CD4-positive, alpha-beta T cell treated with Interleukin-4 for 4 hours (primary cell): ENCODE results near the gene SH2D7.

ENCODE experiments used
- DNase-seq: peaks from one replicate; pipeline ENCODE4 v3.0.0-alpha.2; 2020

Gene SH2D7

GRCh38 chr15:78061963-78062427 lies 30.4 kb upstream of the SH2D7 start:
- peak; percentile 65 for DNase-seq

DNA sequence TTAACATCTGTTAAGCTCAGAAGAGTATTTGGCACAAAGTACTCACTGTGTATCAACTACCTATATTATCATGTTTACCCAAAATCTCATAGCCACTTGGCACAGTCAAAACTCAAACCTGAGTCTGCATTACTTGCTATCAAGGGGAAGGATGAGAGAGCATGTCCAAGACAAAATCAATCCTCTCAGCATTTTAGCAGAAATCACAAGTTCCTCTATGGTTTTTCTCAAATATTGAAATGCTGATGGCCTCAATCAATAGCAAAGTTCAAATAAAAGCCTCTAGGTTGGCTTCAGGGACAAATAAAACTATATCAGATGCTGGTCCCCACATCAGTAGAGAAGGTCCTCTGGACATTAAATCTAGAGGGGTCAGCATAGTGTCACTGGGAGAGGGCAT lies 29.1 kb upstream of the SH2D7 start:
- DNase-seq, result no peak

- DNase-seq, result no peak
These were observed 28.4 kb upstream of the SH2D7 start for GRCh38 chr15:78063970-78064385.

GRCh38 chr15:78064544-78064943 lies 27.8 kb upstream of the SH2D7 start:
- DNase-seq, result no peak

DNA sequence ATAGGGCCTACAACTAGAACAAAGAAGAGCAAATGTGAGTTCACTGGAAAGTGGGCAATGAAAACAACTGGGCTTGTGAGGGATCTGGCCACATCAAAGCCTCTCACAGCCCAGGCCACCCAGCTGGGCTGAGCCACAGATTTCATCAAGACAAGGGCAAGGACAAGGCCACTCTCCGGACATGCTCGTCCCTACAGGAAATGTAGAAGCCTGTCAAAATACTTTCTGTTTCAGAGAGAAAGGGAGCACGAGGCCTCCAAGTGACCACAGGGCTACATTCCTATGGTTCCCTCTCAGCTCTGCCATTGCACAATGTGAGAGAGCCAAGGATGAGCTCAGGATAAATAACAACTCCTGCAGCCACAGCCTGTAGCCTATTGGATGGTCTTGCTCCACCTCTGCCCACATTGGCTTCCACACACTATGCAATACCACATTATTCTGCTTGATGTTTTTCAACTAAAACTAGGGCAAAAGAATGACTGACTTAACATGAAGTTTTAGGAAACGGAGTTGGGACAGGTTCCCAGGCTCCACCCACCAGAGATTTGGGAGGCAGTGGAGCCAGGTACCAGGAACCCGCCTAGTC lies 27.0 kb upstream of the SH2D7 start:
- no peak for DNase-seq

DNA sequence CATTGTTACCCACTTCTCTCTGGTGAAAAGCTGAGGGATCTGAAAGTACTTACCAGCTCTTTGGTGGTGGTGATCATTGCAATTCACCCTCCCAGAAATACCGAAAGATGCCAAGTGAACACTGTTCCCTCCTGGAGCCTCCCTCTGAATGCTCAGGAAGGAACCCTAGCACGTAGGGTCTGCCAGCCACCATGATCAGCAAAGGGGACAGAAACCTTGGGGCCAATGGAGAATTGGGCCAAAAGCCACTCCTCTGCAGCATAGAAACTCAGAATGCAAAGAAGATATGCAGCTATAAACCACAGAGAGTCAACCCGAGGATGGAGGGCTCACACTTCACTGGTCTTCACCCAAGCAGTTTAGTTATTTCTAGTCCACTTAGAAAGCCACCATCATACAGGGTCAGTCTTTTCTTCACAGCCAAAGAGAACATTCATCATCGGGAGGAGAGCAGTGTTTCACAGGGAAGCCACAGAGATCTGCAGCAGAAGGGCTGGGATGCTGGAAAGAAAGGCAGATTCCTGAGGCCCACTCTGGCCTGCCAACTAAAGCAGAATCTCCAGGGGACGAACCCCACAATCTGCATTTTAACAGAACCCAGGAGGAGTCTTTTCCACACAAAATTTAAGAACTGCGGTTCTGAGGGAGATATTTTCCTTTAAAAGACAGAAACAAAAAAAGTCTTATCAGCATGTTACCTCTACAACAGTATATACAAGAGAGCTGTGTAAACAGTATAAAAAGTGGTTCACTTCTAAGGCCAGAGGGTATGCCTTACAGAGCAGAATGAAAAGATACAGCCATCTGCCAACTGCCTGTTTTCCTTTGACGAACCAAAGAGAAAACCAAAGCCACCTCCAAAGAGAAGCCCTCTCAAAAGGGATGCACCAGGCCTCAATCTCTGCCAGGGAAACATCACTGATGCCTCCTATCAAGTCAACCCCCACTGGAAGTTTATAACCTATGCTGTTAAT lies 26.1 kb upstream of the SH2D7 start:
- no peak for DNase-seq

- no peak for DNase-seq
These were observed 24.8 kb upstream of the SH2D7 start for GRCh38 chr15:78067328-78068228.

DNA sequence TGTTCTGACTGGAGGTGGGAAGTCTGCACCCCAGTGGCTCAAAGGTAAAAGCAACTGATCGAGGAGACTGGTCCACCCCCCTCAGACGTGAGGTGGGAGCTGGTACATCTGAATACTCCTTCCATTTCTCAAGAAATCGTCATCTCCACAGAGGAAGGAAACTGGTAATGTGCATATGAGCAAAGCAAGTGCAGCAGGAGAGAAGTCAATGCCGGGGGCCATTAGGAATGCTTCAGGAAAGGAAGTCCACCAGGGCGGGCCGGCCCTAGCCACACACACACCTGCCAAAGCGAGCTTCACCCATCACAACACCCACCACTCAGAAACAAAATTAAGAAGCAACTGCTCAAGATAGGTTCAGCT lies 23.3 kb upstream of the SH2D7 start:
- DNase-seq, result peak; percentile 59

- no peak for DNase-seq
These were observed 22.8 kb upstream of the SH2D7 start for GRCh38 chr15:78069462-78070029.

- DNase-seq, result no peak
These were observed 22.2 kb upstream of the SH2D7 start for GRCh38 chr15:78070049-78070700.

GRCh38 chr15:78071383-78071782 lies 21.0 kb upstream of the SH2D7 start:
- DNase-seq, result no peak

DNA sequence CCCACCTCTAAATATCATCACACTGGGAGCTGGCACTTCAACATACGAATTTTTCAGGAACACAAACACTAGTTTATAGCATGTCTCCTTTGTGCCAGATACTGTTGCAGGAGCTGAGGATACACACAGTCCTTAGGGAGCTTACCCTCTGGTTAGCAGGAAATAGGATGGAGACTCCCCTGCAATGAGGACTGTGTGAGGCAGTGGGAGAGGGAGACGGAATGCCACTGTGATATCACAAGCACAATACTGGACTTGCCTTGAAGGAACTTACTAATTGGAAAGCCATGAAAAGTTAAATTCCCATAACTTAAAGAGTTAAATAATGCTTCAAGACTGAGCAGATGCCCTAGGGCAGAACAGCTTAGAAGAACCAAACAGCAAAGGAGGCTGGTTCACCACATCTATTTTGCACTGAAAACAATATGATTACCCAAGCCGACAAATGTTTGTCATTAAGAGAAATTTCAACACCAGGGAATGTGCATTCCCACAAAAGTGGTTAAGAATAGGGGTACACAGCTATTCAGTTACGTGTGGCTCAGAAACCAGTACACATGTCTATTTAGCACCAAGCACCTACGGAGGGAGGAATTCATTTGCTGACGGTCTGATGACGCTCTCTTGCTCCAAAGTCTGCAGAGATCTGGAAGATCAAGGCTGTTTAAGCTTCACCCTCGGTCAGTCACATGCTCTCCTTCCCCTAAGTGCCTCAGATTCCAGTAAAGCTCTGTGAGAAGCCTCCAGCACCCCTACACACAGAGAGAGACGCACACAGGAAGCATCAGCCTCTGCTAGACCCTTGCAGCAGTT lies 20.1 kb upstream of the SH2D7 start:
- no peak for DNase-seq

DNA sequence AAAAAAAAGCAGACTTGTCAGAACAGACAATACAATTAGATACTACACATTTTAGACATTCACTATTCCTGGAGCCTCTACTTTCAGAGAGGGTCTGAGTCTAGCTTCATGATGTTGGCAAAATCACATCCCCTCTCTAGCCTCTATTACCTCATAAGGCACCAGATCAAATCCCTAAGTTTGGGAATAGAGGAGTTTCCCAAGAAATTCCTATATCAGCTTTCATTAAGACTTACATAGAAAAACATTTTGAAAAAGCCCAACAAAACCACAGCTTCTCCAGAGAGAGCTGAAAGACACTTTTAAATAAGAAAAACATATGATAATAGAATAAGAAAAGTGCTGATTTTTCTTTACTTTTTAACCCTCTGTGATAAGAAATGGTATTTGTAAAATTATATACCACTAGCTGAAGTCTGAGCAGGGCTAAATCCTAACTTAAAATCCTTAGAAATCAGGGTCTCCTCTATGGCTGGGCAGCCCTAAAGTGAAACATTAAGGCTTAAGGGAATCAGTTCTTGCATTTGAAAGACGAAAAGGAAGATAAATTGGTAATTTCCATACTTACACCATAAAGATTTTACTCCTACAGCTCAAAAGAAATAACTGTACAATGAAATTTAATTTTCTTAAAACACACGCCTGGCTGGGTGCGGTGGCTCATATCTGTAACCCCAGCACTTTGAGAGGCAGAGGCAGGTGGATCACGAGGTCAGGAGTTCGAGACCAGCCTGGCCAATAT lies 19.1 kb upstream of the SH2D7 start:
- DNase-seq, result no peak

GRCh38 chr15:78075490-78076230 lies 16.7 kb upstream of the SH2D7 start:
- DNase-seq, result no peak

DNA sequence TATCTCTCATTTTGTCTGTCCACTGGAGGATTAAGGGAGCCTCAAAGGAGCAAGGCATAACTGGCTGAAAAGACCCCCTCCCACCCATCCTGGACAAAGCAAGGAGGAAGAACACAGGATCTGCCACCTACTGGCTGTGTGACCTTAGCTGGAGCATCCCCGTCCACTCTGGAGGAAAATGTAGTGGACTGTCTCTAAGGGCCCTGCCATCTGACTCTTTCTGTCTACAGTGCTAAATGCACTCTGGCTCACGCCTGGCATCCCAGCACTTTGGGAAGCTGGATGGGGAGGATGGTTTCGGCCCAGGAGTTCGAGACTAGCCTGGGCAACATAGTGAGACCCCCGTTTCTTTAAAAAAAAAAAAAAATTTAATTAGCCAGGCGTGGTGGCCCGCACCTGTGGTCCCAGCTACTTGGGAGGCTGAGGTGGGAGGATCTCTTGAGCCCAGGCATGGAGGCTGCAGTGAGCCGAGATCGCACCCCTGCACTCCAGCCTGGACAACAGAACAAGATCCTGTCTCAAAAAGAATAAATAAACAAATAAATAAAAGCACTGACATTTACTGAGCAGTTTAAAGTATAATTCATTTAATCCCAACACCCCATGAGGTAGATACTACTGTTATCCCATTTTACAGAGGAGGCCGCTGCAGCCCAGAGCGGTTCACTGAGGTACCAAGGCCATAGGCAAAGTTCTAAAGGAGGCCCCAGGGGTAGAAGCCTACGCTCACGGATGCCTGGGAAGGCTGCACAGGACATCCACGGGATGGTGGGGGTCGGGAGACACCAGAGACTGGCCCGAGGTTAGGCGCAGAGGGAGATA lies 15.9 kb upstream of the SH2D7 start:
- DNase-seq, result no peak

DNA sequence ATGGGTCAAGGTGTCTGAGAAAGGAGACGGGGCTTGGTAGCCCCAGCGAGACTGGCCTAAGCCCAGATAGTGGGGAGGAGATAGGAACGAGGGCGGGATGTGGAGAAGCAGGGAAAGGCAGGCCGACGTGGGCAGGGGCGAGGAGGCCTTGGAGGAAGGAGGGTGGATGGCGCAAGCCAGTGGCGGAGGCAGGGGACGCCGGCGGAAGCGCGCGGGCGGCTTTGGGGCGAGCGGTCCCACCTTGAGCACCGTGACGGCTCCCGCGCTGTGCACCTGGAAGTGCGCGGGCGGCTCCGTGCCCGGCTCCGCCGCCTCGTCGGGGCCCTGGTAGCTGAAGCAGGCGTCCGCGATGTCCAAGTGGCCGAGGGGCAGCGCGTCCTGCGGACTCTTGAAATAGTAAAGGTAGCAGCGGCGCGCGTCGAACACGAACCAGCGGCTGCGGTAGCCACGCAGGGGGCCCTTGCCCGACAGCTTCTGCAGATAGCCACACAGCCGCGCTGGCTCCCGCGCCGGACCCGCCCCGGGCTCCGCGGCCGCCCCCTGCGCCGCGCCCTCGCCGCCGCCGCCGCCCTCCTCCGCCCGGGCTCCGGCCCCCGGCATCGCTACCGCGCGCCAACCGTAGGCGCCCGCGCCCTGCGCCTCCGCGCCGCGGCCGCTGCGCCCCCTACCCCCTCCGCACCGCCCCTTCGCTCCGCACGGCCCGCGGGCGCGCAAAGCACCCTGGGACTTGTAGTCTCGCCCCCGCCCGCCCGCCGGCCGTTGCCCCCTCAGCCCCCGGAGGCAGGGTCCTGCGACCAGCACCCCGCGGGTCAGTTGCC lies 15.1 kb upstream of the SH2D7 start, which contains the start of gene TBC1D2B:
Gene TBC1D2B, minus strand, starts transcription at position 659 of the 818 bp plus-strand sequence. Its CDS starts 59 bp downstream, at position 600.
- peak; percentile 55 for DNase-seq

GRCh38 chr15:78077871-78078210 lies 14.5 kb upstream of the SH2D7 start:
- no peak for DNase-seq
